RCC 7860 (cell line): ENCODE data around the gene ANKRD33.

Experiments
- DNase-seq: peaks from one replicate; pipeline ENCODE4 v3.0.0-alpha.2; 2015; ENCODE audit warnings: low spot score
- FAIRE-seq: peaks from 2 replicates; lab custom pipeline; 2012; peaks lifted over from hg19 to GRCh38; lab: Jason Lieb, UNC

The ANKRD33 gene

DNA sequence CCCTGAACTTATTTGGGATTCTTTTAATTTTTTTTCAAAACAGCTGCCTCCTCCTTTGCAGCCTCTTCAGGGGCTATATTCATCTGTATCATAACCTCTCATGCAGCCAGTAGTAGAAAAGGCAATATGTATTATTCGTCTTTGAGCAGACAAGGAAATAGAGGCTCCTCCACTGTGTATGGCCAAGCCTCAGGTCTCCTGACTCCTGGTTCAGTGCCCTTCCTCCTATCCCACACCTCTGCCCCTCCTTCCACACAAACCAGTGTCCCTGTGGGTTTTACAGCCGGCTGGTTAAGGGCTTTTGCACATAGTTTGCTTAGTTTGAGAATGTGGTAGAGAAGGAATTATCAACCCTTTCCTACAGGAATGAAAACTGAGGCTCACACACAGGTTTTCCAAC is 10.6 kb downstream of the ANKRD33 start:
- DNase-seq (no peak), FAIRE-seq (no peak)

DNA sequence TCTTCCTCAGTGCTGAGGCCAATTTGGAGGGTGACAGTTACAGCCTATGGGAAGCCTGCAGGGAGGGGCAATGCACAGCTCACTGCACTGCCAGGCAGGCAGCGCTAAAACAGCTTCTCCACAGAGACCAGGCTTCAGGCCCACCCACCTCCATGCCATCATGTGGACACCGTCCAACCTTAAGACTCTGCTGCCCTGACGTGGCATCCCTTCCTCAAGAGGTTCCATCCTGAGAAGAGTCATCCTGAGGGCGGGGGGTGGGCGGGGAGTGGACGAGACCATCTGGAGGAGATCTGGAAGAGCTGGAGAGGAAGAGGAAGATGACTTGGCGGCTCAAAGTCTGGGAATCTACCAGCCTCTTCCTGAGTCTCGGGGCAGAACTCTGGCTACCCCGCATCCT is 11.0 kb downstream of the ANKRD33 start:
- DNase-seq (no peak), FAIRE-seq (no peak)

DNA sequence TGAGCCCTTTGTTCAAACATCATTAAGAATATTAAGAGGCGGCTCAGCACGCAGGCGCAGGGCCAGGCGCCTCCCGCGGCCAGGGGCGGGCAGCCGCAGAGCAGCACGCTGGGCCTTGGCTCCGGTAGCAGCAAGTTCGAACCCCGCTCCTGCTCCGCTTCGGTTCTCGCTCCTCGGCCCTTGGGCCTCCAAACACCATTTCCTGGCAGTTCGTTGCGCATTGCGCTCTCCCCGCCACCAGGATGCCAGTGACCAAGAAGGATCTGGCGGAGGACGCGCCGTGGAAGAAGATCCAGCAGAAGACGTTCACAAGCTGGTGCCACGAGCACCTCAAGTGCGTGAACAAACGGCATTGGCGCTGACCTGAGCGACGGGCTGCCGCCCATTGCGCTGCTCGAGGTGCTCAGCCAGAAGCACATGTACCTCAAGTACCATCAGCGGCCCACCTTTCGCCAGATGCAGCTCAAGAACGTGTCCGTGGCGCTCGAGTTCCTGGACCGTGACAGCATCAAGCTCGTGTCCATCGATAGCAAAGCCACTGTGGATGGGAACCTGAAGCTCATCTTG is 12.5 kb downstream of the ANKRD33 start:
- no peak for DNase-seq
- FAIRE-seq: no peak

DNA sequence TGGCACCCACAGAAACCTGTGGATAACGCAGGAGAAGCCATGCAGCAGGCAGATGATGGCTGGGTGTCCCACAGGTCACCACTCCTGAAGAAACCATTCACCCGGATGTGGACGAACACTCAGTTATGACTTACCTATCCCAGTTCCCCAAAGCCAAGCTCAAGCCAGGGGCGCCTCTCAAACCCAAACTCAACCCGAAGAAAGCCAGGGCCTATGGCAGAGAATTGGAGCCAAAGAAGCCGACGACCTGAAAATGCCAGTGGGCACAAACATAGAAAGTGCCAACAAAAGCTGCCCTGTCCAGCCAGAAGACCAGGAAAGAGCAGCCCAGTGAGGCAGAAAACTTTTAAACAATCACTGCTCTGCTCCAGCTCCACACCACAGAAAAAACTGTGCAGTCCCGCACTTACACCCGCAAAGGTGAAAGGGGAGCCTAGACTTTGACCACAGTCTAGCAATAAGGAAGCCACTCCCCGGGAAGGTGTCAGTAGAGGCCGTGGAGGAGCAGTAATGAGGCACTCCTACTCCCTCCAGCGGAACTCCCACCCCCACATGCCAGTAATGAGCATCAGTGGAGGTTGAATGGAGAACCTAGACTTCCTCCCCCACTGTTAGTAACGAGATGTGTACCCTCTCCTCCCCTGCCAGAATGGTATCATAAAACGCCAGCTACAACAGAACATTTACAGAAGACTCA is 13.4 kb downstream of the ANKRD33 start:
- DNase-seq (no peak), FAIRE-seq (no peak)

DNA sequence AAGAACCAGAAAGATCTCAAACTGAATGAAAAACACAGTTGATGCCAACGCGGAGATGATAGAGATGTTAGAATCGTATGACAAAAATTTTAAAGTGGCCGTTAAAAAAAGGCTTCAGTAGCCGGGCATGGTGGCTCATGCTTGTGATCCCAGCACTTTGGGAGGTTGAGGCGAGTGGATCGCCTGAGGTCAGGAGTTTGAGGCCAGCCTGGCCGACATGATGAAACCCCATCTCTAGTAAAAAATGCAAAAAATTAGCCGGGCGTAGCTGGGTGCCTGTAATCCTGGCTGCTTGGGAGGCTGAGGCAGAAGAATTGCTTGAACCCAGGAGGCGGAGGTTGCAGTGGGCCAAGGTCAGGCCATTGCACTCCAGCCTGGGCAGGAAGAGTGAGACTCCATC is 14.0 kb downstream of the ANKRD33 start:
- no peak for FAIRE-seq
- DNase-seq: no peak

DNA sequence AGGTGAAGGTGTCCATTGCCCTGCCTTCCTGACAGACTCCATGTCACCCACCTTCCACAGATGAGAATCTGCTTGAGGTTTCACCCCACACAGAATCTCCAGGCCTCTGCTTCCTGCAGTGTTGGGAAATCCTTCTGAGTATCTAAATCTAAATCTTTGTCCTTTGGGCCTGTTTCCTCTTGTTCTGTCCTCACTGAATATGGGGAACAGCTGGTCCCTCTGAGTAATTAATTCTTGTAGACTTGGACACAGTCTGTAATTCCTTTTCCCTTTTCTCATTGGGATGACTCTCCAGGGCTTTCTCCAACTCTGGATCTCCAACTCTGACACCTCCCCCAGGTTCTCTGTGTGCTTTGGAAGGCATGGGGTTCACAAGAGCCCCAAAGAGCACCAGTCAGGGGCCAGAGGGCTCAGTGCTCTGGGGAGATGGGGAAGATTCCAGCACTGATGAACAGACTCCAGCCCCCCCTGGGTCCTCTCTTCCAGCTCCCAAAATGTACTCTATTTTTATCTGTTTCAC is 17.1 kb downstream of the ANKRD33 start:
- FAIRE-seq: no peak
- no peak for DNase-seq

DNA sequence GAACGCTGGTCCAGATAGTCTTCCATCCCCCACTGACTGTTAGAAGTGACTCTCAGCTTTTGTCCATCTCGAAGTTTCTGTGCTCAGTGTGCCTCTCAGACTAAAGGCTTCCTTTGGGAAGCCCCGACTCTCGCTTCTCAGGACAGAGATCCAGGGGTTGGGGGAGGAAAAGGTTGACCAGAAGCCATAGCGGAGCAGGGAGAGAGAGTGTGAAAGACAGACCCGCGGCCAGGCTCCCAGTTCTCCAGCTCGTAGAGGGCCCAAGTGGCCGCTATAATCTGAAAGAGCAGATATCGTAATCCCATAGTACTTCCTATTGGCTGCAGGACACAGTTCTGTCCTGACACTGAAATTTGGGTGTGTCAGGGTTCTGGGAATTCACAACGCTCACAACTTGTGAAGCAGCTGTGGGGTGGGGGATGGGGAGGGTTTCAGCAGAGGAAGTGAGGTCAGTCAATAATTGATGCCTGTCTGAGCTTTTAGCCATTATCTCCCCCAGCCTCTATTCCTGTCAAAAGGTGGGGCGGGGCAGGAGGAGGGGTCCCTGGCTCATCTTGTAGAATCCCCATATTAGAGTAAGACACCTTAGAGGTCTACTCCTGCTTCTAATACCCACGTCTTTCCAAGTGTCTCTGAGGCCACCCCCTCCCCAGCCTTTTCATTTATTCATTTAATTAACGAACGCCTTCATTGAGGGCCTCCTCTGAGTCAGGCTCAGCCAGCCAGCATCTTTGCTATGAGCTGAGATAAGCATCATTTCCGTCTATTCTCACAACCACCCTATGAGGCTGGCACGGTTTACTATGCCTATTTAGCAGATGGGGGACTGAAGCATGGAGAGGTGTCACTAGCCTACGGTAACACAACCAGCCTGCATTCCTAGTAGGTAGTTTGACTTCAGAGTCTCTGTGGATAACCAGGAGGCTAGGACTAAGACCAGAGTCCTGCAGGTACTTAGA is 17.8 kb downstream of the ANKRD33 start:
- FAIRE-seq (no peak), DNase-seq (no peak)

DNA sequence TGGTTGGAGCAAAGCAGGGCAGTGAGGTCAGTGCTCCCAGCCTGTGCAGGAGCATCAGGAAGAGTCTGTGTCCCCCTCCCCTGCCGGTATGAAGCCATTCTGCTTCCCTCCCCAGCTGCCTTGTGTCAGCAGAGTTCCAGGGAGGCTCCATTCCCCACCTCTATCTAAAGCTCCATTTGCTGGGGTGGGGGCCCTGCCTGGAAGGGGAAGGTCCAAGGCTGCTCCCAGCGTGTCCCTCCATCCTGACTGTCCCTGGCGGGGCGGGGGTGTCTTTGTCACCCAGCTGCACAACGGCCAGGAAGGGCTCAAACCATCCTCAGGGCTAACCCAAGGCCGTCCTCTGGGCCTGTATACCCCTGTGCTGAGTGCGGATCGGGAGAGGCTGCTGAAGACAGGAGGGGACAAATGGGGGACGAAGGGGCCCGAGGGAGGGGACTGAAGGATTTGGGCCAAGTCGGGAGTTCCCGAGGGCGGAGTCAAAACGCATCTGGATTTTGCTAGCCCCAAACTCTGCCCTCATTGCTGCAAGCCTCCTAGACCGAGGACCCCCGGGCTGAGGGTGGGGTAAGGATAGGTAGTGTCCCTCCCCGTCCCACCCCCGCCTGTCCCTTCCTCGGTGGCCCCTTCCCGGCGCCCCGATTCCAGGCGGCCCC is 18.7 kb downstream of the ANKRD33 start:
- FAIRE-seq: no peak

DNA sequence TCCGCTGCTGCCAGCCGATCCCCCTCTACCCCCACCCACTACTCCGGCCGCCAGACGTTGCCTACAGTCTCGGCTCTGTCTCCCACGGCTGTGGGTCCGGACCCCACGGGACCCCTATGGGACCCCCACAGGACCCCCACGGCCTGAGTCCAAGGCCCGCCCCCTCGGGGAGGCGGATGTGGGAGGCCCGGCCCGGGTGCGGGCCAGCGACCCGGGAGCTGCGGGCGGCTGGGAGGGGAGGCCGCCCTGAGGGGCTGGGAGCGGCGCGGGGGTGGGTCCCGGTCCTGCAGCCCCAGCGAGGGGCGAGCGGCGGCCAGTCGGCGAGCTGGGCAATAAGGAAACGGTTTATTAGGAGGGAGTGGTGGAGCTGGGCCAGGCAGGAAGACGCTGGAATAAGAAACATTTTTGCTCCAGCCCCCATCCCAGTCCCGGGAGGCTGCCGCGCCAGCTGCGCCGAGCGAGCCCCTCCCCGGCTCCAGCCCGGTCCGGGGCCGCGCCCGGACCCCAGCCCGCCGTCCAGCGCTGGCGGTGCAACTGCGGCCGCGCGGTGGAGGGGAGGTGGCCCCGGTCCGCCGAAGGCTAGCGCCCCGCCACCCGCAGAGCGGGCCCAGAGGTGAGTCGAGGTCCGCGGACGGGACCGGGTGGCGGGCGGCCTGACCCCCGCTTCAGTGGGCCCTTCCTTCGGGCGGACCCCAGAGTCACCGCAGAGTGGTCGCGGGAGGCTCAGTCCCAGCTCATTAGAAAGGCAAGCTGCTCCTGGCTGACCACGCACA is 19.4 kb downstream of the ANKRD33 start, which contains the start of gene ACVRL1:
Gene ACVRL1 (plus strand): TSS at position 422 of the 773 bp plus-strand sequence. CDS start 4,971 bp downstream, outside the sequence.
- FAIRE-seq (no peak), DNase-seq (no peak)

More for the DNA sequence above, 18.7 kb downstream of the ANKRD33 start:
- DNase-seq: no peak

DNA sequence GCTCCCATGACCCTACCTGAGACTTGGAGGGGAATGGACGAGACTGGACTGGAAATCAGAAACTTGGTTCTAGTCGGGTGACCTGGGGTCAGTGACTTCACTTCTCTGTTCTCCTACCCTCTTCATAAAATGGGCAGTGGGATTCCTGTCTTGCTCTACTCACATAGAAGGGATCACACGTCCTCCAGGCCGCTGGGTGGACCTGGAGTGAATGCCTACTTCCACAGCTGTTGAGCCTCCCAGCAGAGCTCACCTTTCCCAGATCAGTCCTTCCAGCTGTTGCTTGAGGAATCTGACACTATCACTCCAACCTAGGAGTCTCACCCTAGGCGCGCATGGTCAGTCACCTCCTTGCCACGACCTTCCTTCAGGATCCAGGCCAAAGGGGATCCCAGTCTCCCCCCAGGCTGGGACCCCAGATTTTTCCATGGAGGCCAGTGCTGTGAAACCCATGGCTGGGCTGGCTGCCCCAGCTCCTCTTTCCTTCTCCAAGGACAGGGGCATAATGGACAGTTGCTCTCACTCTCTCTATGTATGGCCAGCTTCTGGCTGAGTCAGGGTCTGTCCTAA is 20.0 kb downstream of the ANKRD33 start:
- DNase-seq (no peak), FAIRE-seq (no peak)

DNA sequence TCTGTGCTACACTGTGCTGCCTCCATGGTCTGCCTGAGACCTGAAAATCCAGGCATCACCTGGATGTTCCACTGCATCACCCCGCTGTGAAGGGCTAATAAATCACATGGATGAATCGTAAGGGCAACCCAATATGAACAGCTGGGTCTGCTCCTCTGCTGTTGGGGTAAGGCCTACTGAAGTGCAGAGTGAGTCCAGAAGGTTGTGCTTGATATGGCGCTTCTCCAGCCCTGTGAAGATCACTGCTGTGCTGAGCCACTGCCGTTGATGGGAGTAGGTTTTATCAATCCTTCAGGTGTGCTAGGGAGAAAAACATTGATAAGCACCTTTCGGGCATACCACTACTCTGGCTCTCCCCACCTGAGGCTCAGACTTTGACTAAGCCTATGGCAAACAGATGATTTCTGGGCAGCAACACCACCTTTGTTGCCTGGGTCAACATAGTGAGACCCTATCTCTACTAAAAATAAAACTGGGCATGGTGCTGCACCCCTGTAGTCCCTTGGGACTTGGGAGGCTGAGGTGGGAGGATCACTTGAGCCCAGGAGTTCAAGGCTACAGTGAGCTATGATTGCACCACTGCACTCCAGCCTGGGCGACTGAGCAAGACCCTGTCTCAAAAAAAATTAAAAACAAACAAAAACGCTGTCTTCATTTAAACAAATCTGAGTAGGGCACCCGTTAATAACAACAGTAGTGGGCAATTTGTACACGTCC is 21.1 kb downstream of the ANKRD33 start:
- no peak for DNase-seq
- no peak for FAIRE-seq

DNA sequence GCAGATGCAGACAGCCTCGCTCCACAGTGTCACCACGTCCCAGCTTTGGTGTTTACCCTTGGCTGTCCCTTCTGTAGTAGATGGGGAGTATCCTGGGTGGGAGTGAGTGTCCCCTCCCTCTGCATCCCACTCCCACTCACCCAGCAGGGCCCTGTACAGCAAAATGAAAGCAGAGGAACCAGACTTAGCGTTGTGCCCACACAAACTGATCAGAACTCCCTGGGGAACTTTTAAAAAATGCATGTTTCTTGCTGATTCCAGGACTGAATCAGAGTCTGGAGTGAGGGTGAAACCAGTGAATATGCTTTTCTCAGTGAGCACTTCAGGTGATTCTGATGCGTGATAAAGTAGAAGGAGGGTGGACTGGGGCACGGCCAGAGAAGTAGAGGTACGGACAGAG is 22.3 kb downstream of the ANKRD33 start:
- DNase-seq (no peak), FAIRE-seq (no peak)

DNA sequence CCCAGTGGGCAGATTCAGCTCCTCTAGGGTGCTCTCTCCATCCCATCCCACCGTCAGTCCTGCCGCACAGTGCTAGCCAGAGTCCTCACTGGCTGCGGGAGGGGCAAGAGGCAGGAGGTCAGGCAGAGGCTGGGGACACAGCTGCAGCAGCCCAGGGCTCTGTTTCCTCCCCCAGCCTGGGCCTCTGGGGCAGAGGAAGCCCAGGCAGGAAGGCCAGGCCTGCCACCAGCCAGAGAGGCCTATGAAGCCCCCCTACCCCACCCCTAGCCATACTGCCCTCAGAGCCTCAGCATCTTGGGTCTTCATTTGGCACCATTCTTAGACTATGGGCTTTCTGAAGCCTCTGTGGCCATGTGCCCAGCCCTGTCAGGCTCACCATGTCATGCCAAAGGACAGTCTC is 22.8 kb downstream of the ANKRD33 start:
- no peak for FAIRE-seq
- DNase-seq: no peak

DNA sequence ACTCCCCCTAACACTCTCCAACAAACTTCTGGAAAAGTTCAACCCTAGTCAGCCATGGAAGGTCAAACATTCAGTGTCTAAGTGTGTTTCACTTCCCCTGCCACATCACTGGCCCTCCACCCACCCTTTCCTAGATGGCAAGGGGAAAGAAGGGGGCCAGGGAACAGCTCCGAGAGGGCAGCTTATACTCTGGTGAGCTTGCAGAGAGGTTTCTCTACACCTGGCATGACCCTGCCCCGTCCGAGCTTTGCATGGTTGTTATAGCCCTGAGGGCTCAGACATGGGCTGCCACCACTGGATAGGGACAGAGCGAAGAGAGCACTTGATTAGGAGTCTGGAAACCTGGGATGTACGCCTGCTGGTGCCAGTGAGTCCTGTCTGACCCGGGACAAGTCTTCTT is 23.4 kb downstream of the ANKRD33 start:
- FAIRE-seq (no peak), DNase-seq (no peak)

DNA sequence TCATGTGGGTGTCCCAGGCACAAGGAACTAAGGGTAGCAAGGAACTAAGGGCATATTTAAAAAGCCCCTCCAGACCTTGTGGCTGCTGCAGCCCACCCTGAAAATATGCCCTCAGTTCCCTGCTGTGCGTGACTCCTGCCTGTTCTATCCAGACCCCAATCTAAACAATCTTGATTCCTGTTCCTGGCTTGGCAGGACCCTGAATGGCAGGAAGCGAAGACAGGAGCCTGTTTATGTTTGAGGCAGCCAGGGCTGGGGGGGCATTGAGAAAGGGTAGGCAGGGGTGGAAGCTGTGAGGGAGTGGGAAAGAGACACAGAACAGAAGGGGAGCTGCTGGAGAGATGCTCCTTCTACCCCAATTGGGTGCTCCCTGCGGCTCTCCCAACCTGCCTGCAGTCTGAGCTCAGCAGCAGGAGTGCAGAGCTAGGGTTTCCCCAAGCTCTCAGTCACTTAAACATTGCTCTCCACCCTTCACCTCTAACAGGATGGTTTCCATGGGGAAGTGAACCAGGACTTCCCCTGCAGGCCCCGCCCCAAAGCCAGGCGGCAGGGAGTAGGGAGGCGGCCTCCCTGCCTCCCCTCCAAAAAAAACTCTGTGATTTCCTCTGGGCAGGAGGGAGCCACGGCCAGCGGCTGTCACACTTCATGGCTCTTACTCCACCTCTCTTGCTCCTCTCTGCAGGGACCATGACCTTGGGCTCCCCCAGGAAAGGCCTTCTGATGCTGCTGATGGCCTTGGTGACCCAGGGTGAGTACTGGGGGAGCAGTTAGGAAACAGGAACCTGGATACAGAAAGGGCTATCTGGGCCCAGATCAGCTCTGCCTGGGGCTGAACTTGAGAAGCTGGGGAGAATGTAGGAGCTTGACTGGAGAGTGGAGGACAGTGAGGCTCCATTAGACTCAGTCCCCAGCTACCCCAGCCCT is 24.1 kb downstream of the ANKRD33 start:
- DNase-seq (no peak), FAIRE-seq (no peak)

DNA sequence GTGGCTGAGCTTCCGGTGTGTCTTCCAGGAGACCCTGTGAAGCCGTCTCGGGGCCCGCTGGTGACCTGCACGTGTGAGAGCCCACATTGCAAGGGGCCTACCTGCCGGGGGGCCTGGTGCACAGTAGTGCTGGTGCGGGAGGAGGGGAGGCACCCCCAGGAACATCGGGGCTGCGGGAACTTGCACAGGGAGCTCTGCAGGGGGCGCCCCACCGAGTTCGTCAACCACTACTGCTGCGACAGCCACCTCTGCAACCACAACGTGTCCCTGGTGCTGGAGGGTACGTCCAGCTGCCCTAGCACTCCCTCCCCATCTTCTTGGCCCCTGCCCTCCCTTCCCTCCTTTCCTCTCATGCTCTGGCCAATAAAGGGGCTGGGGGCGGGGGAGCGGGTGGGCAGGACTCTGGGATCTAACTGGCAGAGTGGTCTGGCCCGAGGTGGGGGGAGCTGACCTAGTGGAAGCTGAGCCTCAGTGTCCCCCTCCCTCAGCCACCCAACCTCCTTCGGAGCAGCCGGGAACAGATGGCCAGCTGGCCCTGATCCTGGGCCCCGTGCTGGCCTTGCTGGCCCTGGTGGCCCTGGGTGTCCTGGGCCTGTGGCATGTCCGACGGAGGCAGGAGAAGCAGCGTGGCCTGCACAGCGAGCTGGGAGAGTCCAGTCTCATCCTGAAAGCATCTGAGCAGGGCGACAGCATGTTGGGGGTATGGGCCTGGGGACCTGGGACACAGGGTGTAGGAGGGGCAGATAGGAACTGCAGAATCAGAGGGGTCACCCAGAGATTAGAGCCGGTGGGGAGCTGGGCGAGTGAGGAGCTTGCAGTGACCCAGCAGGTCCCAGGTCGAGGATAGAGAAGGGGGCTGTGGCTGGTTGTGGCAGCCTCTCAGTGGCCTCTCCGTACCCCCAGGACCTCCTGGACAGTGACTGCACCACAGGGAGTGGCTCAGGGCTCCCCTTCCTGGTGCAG is 25.4 kb downstream of the ANKRD33 start:
- no peak for FAIRE-seq
- no peak for DNase-seq
